BLaER1 treated with 17β-estradiol and CSF1 and Interleukin-3, amounts not matched to agents 10 nM and 100 nM (cell line): ENCODE results near the gene FAM180A.
"Not testable (repeated sequence)": the region's sequence is repeated elsewhere in the genome, so short reads cannot be mapped to it uniquely, and the experiment has no call there.

Source experiments
- H3K27ac ChIP-seq, 11 experiments: shearing (Covaris generic); formaldehyde crosslinking; 2 replicates each; pipeline ENCODE4 v1.8.1; 2022
- H3K27me3 ChIP-seq, 11 experiments: shearing (Covaris generic); formaldehyde crosslinking; 2 replicates each; pipeline ENCODE4 v1.8.1; 2022
- H3K36me3 ChIP-seq, 11 experiments: shearing (Covaris generic); formaldehyde crosslinking; 2 replicates each; pipeline ENCODE4 v1.8.1; 2022
- H3K4me1 ChIP-seq, 10 experiments: shearing (Covaris generic); formaldehyde crosslinking; 2 replicates each; pipeline ENCODE4 v1.8.1; 2022
- H3K4me2 ChIP-seq, 11 experiments: shearing (Covaris generic); formaldehyde crosslinking; 2 replicates each; pipeline ENCODE4 v1.8.1; 2022
- H3K4me3 ChIP-seq, 10 experiments: shearing (Covaris generic); formaldehyde crosslinking; 2 replicates each; pipeline ENCODE4 v1.8.1; 2022
- H3K9ac ChIP-seq, 11 experiments: shearing (Covaris generic); formaldehyde crosslinking; 2 replicates each; pipeline ENCODE4 v1.8.1; 2022
- H3K9me3 ChIP-seq, 11 experiments: shearing (Covaris generic); formaldehyde crosslinking; replicated peaks in 1 of 11; 2 replicates each; pipeline ENCODE4 v1.8.1; 2022
- H4K20me1 ChIP-seq, 11 experiments: shearing (Covaris generic); formaldehyde crosslinking; 2 replicates each; pipeline ENCODE4 v1.8.1; 2022
- Cebpa-rat ChIP-seq, 11 experiments: shearing (Covaris generic); IDR thresholded peaks; 2 replicates each; pipeline ENCODE4 v1.8.1; 2022

FAM180A gene

GRCh38 chr7:135753616-135754413, 5.2 kb upstream of the FAM180A start:
- Histone ChIP-seq H3K4me3 (no peak overlapping the region), H3K27me3 (no peaks in the 10 kb centered on the region), H3K27ac (no peak overlapping the region), H3K9ac (no peak overlapping the region), H4K20me1 (no peaks in the 10 kb centered on the region), H3K4me1 (peaks cover 5 to 19% (median 12%) of the 10 kb centered on the region in 10 experiments; a peak in 17 of 20 replicates), H3K4me2 (no peak overlapping the region), H3K9me3 (peaks cover 0 to 7% (median 0%) of the 10 kb centered on the region in 11 experiments; a peak in 3 of 22 replicates), H3K36me3 (no peaks in the 10 kb centered on the region)
- no peak for TF ChIP-seq Cebpa-rat (IDR thresholded peaks at IDR 0.05)

GRCh38 chr7:135747366-135747765, 1.2 kb downstream of the FAM180A start:
- Histone ChIP-seq H3K4me3 (no peak overlapping the region), H3K4me2 (peak overlapping the region in 5 of 11 experiments; percentile 5 to 24 (median 8); a peak in 4 of 22 replicates), H3K4me1 (peaks cover 0 to 9% (median 6%) of the 10 kb centered on the region in 10 experiments; a peak in 8 of 20 replicates), H3K36me3 (no peaks in the 10 kb centered on the region), H3K9ac (no peak overlapping the region), H4K20me1 (no peaks in the 10 kb centered on the region), H3K27me3 (no peaks in the 10 kb centered on the region), H3K27ac (no peak overlapping the region), H3K9me3 (no peaks in the 10 kb centered on the region)
- TF ChIP-seq Cebpa-rat (IDR thresholded peaks at IDR 0.05), result no peak

GRCh38 chr7:135745703-135746312, 2.8 kb downstream of the FAM180A start:
- Histone ChIP-seq H3K9ac (no peak overlapping the region), H3K9me3 (no peaks in the 10 kb centered on the region), H3K27me3 (no peaks in the 10 kb centered on the region), H3K27ac (no peak overlapping the region), H3K4me2 (no peak overlapping the region), H3K4me3 (no peak overlapping the region), H4K20me1 (no peaks in the 10 kb centered on the region), H3K36me3 (no peaks in the 10 kb centered on the region), H3K4me1 (peaks cover 0 to 9% (median 6%) of the 10 kb centered on the region in 10 experiments; a peak in 8 of 20 replicates)
- TF ChIP-seq Cebpa-rat (IDR thresholded peaks at IDR 0.05), result no peak

GRCh38 chr7:135744938-135745702, 3.5 kb downstream of the FAM180A start:
- TF ChIP-seq Cebpa-rat (IDR thresholded peaks at IDR 0.05), result no peak
- Histone ChIP-seq H3K27ac (no peak overlapping the region), H3K36me3 (no peaks in the 10 kb centered on the region), H4K20me1 (no peaks in the 10 kb centered on the region), H3K4me3 (no peak overlapping the region), H3K27me3 (no peaks in the 10 kb centered on the region), H3K4me2 (no peak overlapping the region), H3K9me3 (no peaks in the 10 kb centered on the region), H3K9ac (no peak overlapping the region), H3K4me1 (peaks cover 0 to 9% (median 6%) of the 10 kb centered on the region in 10 experiments; a peak in 8 of 20 replicates)

- no peaks in the 10 kb centered on the region for H3K36me3 ChIP-seq
- no peak for TF ChIP-seq Cebpa-rat (IDR thresholded peaks at IDR 0.05)
- H3K4me2 ChIP-seq, result no peak overlapping the region
- no peaks in the 10 kb centered on the region for H4K20me1 ChIP-seq
- no peaks in the 10 kb centered on the region for H3K9me3 ChIP-seq
- H3K4me3 ChIP-seq, result no peak overlapping the region
- H3K27ac ChIP-seq, result no peak overlapping the region
- peaks cover 0 to 9% (median 6%) of the 10 kb centered on the region in 10 experiments; a peak in 8 of 20 replicates for H3K4me1 ChIP-seq
- H3K27me3 ChIP-seq, result no peaks in the 10 kb centered on the region
- H3K9ac ChIP-seq, result no peak overlapping the region
These were observed 4.5 kb downstream of the FAM180A start for GRCh38 chr7:135743907-135744731.

- Histone ChIP-seq H3K9ac (no peak overlapping the region), H3K36me3 (no peaks in the 10 kb centered on the region), H3K9me3 (no peaks in the 10 kb centered on the region), H3K27me3 (no peaks in the 10 kb centered on the region), H3K4me3 (no peak overlapping the region), H3K4me1 (peaks cover 0 to 2% (median 0%) of the 10 kb centered on the region in 10 experiments; a peak in 2 of 20 replicates), H3K27ac (no peak overlapping the region), H3K4me2 (no peak overlapping the region), H4K20me1 (no peaks in the 10 kb centered on the region)
- TF ChIP-seq Cebpa-rat (IDR thresholded peaks at IDR 0.05), result no peak
These were observed 6.2 kb downstream of the FAM180A start for GRCh38 chr7:135742371-135742770.

GRCh38 chr7:135741905-135742304, 6.7 kb downstream of the FAM180A start:
- no peak overlapping the region for H3K4me2 ChIP-seq
- no peak overlapping the region for H3K27ac ChIP-seq
- H3K4me1 ChIP-seq, result no peaks in the 10 kb centered on the region
- no peaks in the 10 kb centered on the region for H4K20me1 ChIP-seq
- TF ChIP-seq Cebpa-rat (IDR thresholded peaks at IDR 0.05), result no peak
- H3K36me3 ChIP-seq, result no peaks in the 10 kb centered on the region
- H3K4me3 ChIP-seq, result no peak overlapping the region
- H3K9ac ChIP-seq, result no peak overlapping the region
- no peaks in the 10 kb centered on the region for H3K9me3 ChIP-seq
- no peaks in the 10 kb centered on the region for H3K27me3 ChIP-seq

- H3K27ac ChIP-seq, result no peak overlapping the region
- H3K4me3 ChIP-seq, result no peak overlapping the region
- no peaks in the 10 kb centered on the region for H3K36me3 ChIP-seq
- H3K9ac ChIP-seq, result no peak overlapping the region
- no peaks in the 10 kb centered on the region for H3K27me3 ChIP-seq
- no peaks in the 10 kb centered on the region for H3K4me1 ChIP-seq
- no peak overlapping the region for H3K4me2 ChIP-seq
- H3K9me3 ChIP-seq, result no peaks in the 10 kb centered on the region
- no peaks in the 10 kb centered on the region for H4K20me1 ChIP-seq
- TF ChIP-seq Cebpa-rat (IDR thresholded peaks at IDR 0.05), result no peak
These were observed 7.7 kb downstream of the FAM180A start for GRCh38 chr7:135740889-135741288.

GRCh38 chr7:135737306-135737647, 11.3 kb downstream of the FAM180A start:
- H3K4me2 ChIP-seq, H3K4me3 ChIP-seq, H3K27me3 ChIP-seq, H3K4me1 ChIP-seq, H3K9me3 ChIP-seq, H4K20me1 ChIP-seq, H3K9ac ChIP-seq, H3K27ac ChIP-seq, H3K36me3 ChIP-seq: not testable (repeated sequence)
